GM13976 (cell line): ENCODE results near the gene SLC2A13.
"Not testable (repeated sequence)": the region's sequence is repeated elsewhere in the genome, so short reads cannot be mapped to it uniquely, and the experiment has no call there.

Experiments used
- DNase-seq: peaks from one replicate; pipeline ENCODE4 v3.0.0; 2012; ENCODE audit warnings: low spot score
- CTCF ChIP-seq: IDR thresholded peaks from 2 replicates; pipeline ENCODE4 v1.5.1; 2012; ENCODE audit warnings: borderline replicate concordance, mild to moderate bottlenecking; ENCODE audit not compliant: insufficient read depth; ENCODE audit errors: extremely low read depth, missing control alignments, control extremely low read depth
- in situ Hi-C: fragments of 300-500 bp; cut with MboI; formaldehyde crosslinking; loops from one replicate; pipeline ENCODE4 v1.12.0; 2022; ENCODE audit warnings: low sequenced_read_pairs, mixed read lengths, inconsistent platforms; ENCODE audit not compliant: unreplicated experiment

SLC2A13 gene

GRCh38 chr12:39815746-39816145 lies 290.1 kb downstream of the SLC2A13 start:
- no peak for TF ChIP-seq CTCF
- in situ Hi-C loops: no loop called here
- no peak for DNase-seq

- no peak for DNase-seq
- in situ Hi-C loops: no loop called here
- TF ChIP-seq CTCF: no peak
These were observed 291.3 kb downstream of the SLC2A13 start for GRCh38 chr12:39814626-39815025.

GRCh38 chr12:39813776-39814175 lies 292.1 kb downstream of the SLC2A13 start:
- no peak for TF ChIP-seq CTCF
- DNase-seq: no peak
- in situ Hi-C loops: no loop called here

- in situ Hi-C loops, DNase-seq: not testable (repeated sequence)
These were observed 293.4 kb downstream of the SLC2A13 start for GRCh38 chr12:39812456-39812855.

GRCh38 chr12:39807043-39807442 lies 298.8 kb downstream of the SLC2A13 start:
- in situ Hi-C loops: no loop called here
- no peak for DNase-seq
- TF ChIP-seq CTCF: no peak

GRCh38 chr12:39805651-39806050 lies 300.2 kb downstream of the SLC2A13 start:
- in situ Hi-C loops: no loop called here
- TF ChIP-seq CTCF: no peak
- DNase-seq: no peak

GRCh38 chr12:39804898-39805297 lies 301.0 kb downstream of the SLC2A13 start:
- TF ChIP-seq CTCF: no peak
- in situ Hi-C loops: no loop called here
- DNase-seq: no peak

- no peak for DNase-seq
- in situ Hi-C loops: no loop called here
- TF ChIP-seq CTCF: no peak
These were observed 301.4 kb downstream of the SLC2A13 start for GRCh38 chr12:39804479-39804878.
